ENCODE results near the gene ZNRF4. TPM values are rescaled to one million over a fixed set of nuclear protein-coding genes. Genes with fewer than 3 reads are reported as not detected.
"Not testable (repeated sequence)": the region's sequence is repeated elsewhere in the genome, so short reads cannot be mapped to it uniquely, and the experiment has no call there.

The ZNRF4 gene
- total and polyA plus RNA-seq, 2 donors from 2014 or later, result not detected

- Histone ChIP-seq H3K27ac (ENCODE audit: low read depth in 2 of 2, low read length in 2 of 2) (no peak overlapping the region), H3K4me1 (ENCODE audit: control insufficient read depth in 2 of 3, insufficient read depth in 2 of 3, low read depth in 1 of 3, low read length in 3 of 3) (no peaks in the 10 kb centered on the region), H3K4me3 (ENCODE audit: low read length in 3 of 3) (no peak overlapping the region), H3K9ac (ENCODE audit: low read length in 3 of 3) (no peak overlapping the region), H3K27me3 (ENCODE audit: control insufficient read depth, insufficient read depth, low read length) (no peaks in the 10 kb centered on the region), H3K36me3 (ENCODE audit: control insufficient read depth in 2 of 3, insufficient read depth in 3 of 3, low read length in 3 of 3) (no peaks in the 10 kb centered on the region), H3K9me3 (ENCODE audit: control insufficient read depth in 2 of 3, insufficient read depth in 1 of 3, low read length in 3 of 3) (peaks cover 0 to 14% (median 5%) of the 10 kb centered on the region in 3 donors)
- intact Hi-C loops (cut with DNase I), result no loop called here
- TF ChIP-seq, protein P1, sequence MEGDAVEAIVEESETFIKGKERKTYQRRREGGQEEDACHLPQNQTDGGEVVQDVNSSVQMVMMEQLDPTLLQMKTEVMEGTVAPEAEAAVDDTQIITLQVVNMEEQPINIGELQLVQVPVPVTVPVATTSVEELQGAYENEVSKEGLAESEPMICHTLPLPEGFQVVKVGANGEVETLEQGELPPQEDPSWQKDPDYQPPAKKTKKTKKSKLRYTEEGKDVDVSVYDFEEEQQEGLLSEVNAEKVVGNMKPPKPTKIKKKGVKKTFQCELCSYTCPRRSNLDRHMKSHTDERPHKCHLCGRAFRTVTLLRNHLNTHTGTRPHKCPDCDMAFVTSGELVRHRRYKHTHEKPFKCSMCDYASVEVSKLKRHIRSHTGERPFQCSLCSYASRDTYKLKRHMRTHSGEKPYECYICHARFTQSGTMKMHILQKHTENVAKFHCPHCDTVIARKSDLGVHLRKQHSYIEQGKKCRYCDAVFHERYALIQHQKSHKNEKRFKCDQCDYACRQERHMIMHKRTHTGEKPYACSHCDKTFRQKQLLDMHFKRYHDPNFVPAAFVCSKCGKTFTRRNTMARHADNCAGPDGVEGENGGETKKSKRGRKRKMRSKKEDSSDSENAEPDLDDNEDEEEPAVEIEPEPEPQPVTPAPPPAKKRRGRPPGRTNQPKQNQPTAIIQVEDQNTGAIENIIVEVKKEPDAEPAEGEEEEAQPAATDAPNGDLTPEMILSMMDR (IDR thresholded peaks at IDR 0.05; ENCODE audit: borderline replicate concordance, extremely low read depth, insufficient read depth), result no peak
- DNase-seq, result peak in 4 of 5 donors; percentile 45 to 66 (median 53)
- FAIRE-seq, result no peak
These were observed 29.4 kb downstream of the ZNRF4 start for GRCh38 chr19:5484398-5485285.

GRCh38 chr19:5485286-5485636 is 30.0 kb downstream of the ZNRF4 start:
- DNase-seq, result no peak
- H3K9ac ChIP-seq (ENCODE audit: low read length in 3 of 3), result no peak overlapping the region
- no peaks in the 10 kb centered on the region for H3K4me1 ChIP-seq (ENCODE audit: control insufficient read depth in 2 of 3, insufficient read depth in 2 of 3, low read depth in 1 of 3, low read length in 3 of 3)
- H3K27ac ChIP-seq (ENCODE audit: low read depth in 2 of 2, low read length in 2 of 2), result no peak overlapping the region
- TF ChIP-seq, protein P1 (IDR thresholded peaks at IDR 0.05; ENCODE audit: borderline replicate concordance, extremely low read depth, insufficient read depth), result no peak
- intact Hi-C loops (cut with DNase I), result no loop called here
- H3K27me3 ChIP-seq (ENCODE audit: control insufficient read depth, insufficient read depth, low read length), result no peaks in the 10 kb centered on the region
- no peak for FAIRE-seq
- H3K9me3 ChIP-seq (ENCODE audit: control insufficient read depth in 2 of 3, insufficient read depth in 1 of 3, low read length in 3 of 3), result peaks cover 0 to 14% (median 5%) of the 10 kb centered on the region in 3 donors
- no peak overlapping the region for H3K4me3 ChIP-seq (ENCODE audit: low read length in 3 of 3)
- no peaks in the 10 kb centered on the region for H3K36me3 ChIP-seq (ENCODE audit: control insufficient read depth in 2 of 3, insufficient read depth in 3 of 3, low read length in 3 of 3)

DNA sequence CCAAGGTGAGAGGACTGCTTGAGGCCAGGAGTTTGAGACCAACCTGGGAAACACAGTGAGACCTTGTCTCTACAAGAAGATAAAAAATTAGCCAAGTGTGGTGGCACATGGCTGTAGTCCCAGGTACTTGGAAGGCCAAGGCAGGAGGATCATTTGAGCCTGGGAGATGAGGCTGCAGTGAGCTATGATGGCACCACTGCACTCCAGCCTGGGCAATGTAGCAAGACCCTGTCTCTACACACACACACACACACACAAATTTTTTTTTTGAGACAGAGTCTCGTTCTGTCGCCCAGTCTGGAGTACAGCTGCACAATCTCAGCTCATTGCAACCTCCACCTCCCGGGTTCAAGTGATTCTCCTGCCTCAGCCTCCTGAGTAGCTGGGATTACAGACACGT is 30.4 kb downstream of the ZNRF4 start:
- intact Hi-C loops (cut with DNase I); H3K4me3 ChIP-seq (ENCODE audit: low read length in 3 of 3); DNase-seq; H3K9ac ChIP-seq (ENCODE audit: low read length in 3 of 3); H3K27ac ChIP-seq (ENCODE audit: low read depth in 2 of 2, low read length in 2 of 2); FAIRE-seq; H3K4me1 ChIP-seq (ENCODE audit: control insufficient read depth in 2 of 3, insufficient read depth in 2 of 3, low read depth in 1 of 3, low read length in 3 of 3); H3K36me3 ChIP-seq (ENCODE audit: control insufficient read depth in 2 of 3, insufficient read depth in 3 of 3, low read length in 3 of 3); H3K27me3 ChIP-seq (ENCODE audit: control insufficient read depth, insufficient read depth, low read length): not testable (repeated sequence)
- H3K9me3 ChIP-seq (ENCODE audit: control insufficient read depth in 2 of 3, insufficient read depth in 1 of 3, low read length in 3 of 3), result peaks cover 0 to 14% (median 5%) of the 10 kb centered on the region in 3 donors

GRCh38 chr19:5487222-5487621 is 32.0 kb downstream of the ZNRF4 start:
- H3K4me3 ChIP-seq (ENCODE audit: low read length in 3 of 3), result no peak overlapping the region
- H3K27ac ChIP-seq (ENCODE audit: low read depth in 2 of 2, low read length in 2 of 2), result no peak overlapping the region
- H3K9me3 ChIP-seq (ENCODE audit: control insufficient read depth in 2 of 3, insufficient read depth in 1 of 3, low read length in 3 of 3), result peaks cover 0 to 6% (median 3%) of the 10 kb centered on the region in 3 donors
- no peaks in the 10 kb centered on the region for H3K27me3 ChIP-seq (ENCODE audit: control insufficient read depth, insufficient read depth, low read length)
- intact Hi-C loops (cut with DNase I), result no loop called here
- TF ChIP-seq, protein P1 (IDR thresholded peaks at IDR 0.05; ENCODE audit: borderline replicate concordance, extremely low read depth, insufficient read depth), result no peak
- no peaks in the 10 kb centered on the region for H3K36me3 ChIP-seq (ENCODE audit: control insufficient read depth in 2 of 3, insufficient read depth in 3 of 3, low read length in 3 of 3)
- DNase-seq, result no peak
- no peaks in the 10 kb centered on the region for H3K4me1 ChIP-seq (ENCODE audit: control insufficient read depth in 2 of 3, insufficient read depth in 2 of 3, low read depth in 1 of 3, low read length in 3 of 3)
- no peak overlapping the region for H3K9ac ChIP-seq (ENCODE audit: low read length in 3 of 3)
- no peak for FAIRE-seq
